ENCODE data around the gene GPR137.

DNA sequence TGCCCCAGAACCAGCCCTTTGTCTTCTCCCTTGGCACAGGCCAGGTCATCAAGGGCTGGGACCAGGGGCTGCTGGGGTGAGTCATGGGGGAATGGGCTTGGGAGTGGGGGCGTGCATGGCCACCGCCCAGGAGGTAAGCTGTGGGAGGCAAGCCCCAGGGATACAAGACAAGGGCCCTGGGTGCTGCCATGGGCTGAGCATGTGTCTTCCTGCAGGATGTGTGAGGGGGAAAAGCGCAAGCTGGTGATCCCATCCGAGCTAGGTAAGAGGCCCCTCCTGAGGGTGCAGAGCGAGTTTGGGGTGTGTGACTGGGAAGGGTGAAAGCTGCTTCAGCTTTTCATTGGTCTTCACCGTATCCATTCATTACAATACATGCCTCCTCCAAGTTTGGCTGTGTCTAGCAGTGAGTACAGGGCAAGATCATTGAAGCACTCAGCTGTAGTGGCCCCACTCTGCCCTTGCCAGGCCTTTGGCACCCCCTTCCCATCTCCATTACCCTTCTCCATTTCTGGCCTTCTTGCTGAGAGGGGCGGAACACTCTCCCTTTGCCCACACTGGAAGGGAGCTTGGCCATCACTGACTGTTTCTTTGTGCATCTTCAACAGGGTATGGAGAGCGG lies 42.3 kb upstream of the GPR137 start:
- TF ChIP-seq CTCF (IDR thresholded peaks at IDR 0.05), result no peak
- no peak for TF ChIP-seq POLR2A (IDR thresholded peaks at IDR 0.05)

Measured in thyroid gland (tissue), 4 donors.